WTC11 (cell line): Measurements from ENCODE around the gene METTL18. TPM values are rescaled to one million over a fixed set of nuclear protein-coding genes. Genes with fewer than 3 reads are reported as not detected.

Experiments used
- ATAC-seq: fragments of 200-7000 bp; cut with Tn5 transposase; 2 replicates; pipeline ENCODE4 v1.10.0; 2021; ENCODE audit warnings: mild to moderate bottlenecking, moderate library complexity
- CTCF ChIA-PET: fragments of 300-600 bp; sonication (Branson Sonifier 250); formaldehyde crosslinking; loops from one replicate; lab custom pipeline; 2021; ENCODE audit warnings: antibody characterized with exemption; lab: Charles Lee
- POLR2A ChIA-PET: fragments of 350-600 bp; sonication (Branson Sonifier 250); formaldehyde crosslinking; loops from one replicate; lab custom pipeline; 2021; ENCODE audit warnings: antibody characterized with exemption; lab: Charles Lee
- DNase-seq: peaks from one replicate; pipeline ENCODE4 v3.0.0; 2021; ENCODE audit warnings: low spot score
- H3K27ac Mint-ChIP-seq: 2 replicates; pipeline ENCODE4 v1.8.0; 2021; ENCODE audit warnings: mixed read lengths
- H3K27me3 Mint-ChIP-seq: 2 replicates; pipeline ENCODE4 v1.8.0; 2021; ENCODE audit warnings: low read depth, mild to moderate bottlenecking, moderate library complexity, mixed read lengths
- H3K36me3 Mint-ChIP-seq: 2 replicates; pipeline ENCODE4 v1.8.0; 2021; ENCODE audit warnings: mixed read lengths
- H3K4me1 Mint-ChIP-seq: 2 replicates; pipeline ENCODE4 v1.8.0; 2022; ENCODE audit warnings: mixed read lengths
- H3K4me3 Mint-ChIP-seq: 2 replicates; pipeline ENCODE4 v1.8.0; 2021; ENCODE audit warnings: mild to moderate bottlenecking, moderate library complexity, mixed read lengths
- H3K9me3 Mint-ChIP-seq: 2 replicates; pipeline ENCODE4 v1.8.0; 2021; ENCODE audit warnings: mixed read lengths
- ETV6 ChIP-seq: sonication (generic); formaldehyde crosslinking; IDR thresholded peaks from 2 replicates; pipeline ENCODE4 v1.8.1; 2022; ENCODE audit warnings: mild to moderate bottlenecking, missing genetic modification reagents
- FOXK1 ChIP-seq: sonication (generic); formaldehyde crosslinking; IDR thresholded peaks from 2 replicates; pipeline ENCODE4 v1.8.0; 2022; ENCODE audit warnings: mild to moderate bottlenecking, moderate library complexity, missing genetic modification reagents
- FOXP1 ChIP-seq: sonication (generic); formaldehyde crosslinking; IDR thresholded peaks from 2 replicates; pipeline ENCODE4 v1.8.0; 2022; ENCODE audit warnings: missing genetic modification reagents, mild to moderate bottlenecking, moderate library complexity, borderline replicate concordance
- KAT7 ChIP-seq: sonication (generic); formaldehyde crosslinking; IDR thresholded peaks from 2 replicates; pipeline ENCODE4 v1.8.1; 2023; ENCODE audit warnings: missing genetic modification reagents, mild to moderate bottlenecking, borderline replicate concordance
- MYBL2 ChIP-seq: sonication (generic); formaldehyde crosslinking; IDR thresholded peaks from 2 replicates; pipeline ENCODE4 v1.8.1; 2023; ENCODE audit warnings: mild to moderate bottlenecking, moderate library complexity, missing genetic modification reagents
- RELA ChIP-seq: sonication (generic); formaldehyde crosslinking; IDR thresholded peaks from 2 replicates; pipeline ENCODE4 v1.8.1; 2022; ENCODE audit warnings: missing genetic modification reagents, mild to moderate bottlenecking, borderline replicate concordance
- RORB ChIP-seq: fragments of 250-450 bp; sonication (Bioruptor Pico); IDR thresholded peaks from 2 replicates; pipeline ENCODE4 v1.9.0; 2021; ENCODE audit warnings: mild to moderate bottlenecking
- SMAD4 ChIP-seq: sonication (generic); formaldehyde crosslinking; IDR thresholded peaks from 2 replicates; pipeline ENCODE4 v1.8.0; 2022; ENCODE audit warnings: mild to moderate bottlenecking, missing genetic modification reagents
- SP1 ChIP-seq: sonication (generic); formaldehyde crosslinking; conservative IDR thresholded peaks from 2 replicates; pipeline ENCODE4 v1.8.1; 2022; ENCODE audit warnings: missing genetic modification reagents
- TEAD1 ChIP-seq: sonication (generic); formaldehyde crosslinking; IDR thresholded peaks from 2 replicates; pipeline ENCODE4 v1.8.0; 2022; ENCODE audit warnings: mild to moderate bottlenecking, missing genetic modification reagents
- ZNF219 ChIP-seq: sonication (generic); formaldehyde crosslinking; IDR thresholded peaks from 2 replicates; pipeline ENCODE4 v1.8.0; 2023; ENCODE audit warnings: missing genetic modification reagents, mild to moderate bottlenecking, borderline replicate concordance
- ZNF263 ChIP-seq: sonication (generic); formaldehyde crosslinking; IDR thresholded peaks from 2 replicates; pipeline ENCODE4 v1.8.1; 2022; ENCODE audit warnings: low read depth, mild to moderate bottlenecking, moderate library complexity, missing genetic modification reagents
- ZNF396 ChIP-seq: fragments of 250-450 bp; sonication (Bioruptor Pico); IDR thresholded peaks from 2 replicates; pipeline ENCODE4 v1.8.0; 2021; ENCODE audit warnings: mild to moderate bottlenecking, moderate library complexity, borderline replicate concordance
- total RNA-seq: library from RNA; stranded (reverse); gene quantifications from 3 replicates; pipeline ENCODE4 v1.2.3, GENCODE V29; 2021
- TF ChIP-seq, protein P1 (sequence below): fragments of 250-450 bp; sonication (Bioruptor Pico); IDR thresholded peaks from 2 replicates; pipeline ENCODE4 v1.9.0; 2021; ENCODE audit warnings: mild to moderate bottlenecking
- TF ChIP-seq, protein P2 (sequence below): sonication (generic); formaldehyde crosslinking; IDR thresholded peaks from 2 replicates; pipeline ENCODE4 v1.8.0; 2022; ENCODE audit warnings: mild to moderate bottlenecking, missing genetic modification reagents
- TF ChIP-seq, protein P3 (sequence below): sonication (generic); formaldehyde crosslinking; IDR thresholded peaks from 2 replicates; pipeline ENCODE4 v1.8.0; 2022; ENCODE audit warnings: mild to moderate bottlenecking, missing genetic modification reagents
- TF ChIP-seq, protein P4 (sequence below): sonication (generic); formaldehyde crosslinking; IDR thresholded peaks from 2 replicates; pipeline ENCODE4 v1.8.0; 2022; ENCODE audit warnings: missing genetic modification reagents
- TF ChIP-seq, protein P5 (sequence below): fragments of 250-450 bp; sonication (Bioruptor Pico); IDR thresholded peaks from 2 replicates; pipeline ENCODE4 v2.1.2; 2022; ENCODE audit warnings: mild to moderate bottlenecking, moderate library complexity
- TF ChIP-seq, protein P6 (sequence below): fragments of 250-450 bp; sonication (Bioruptor Pico); IDR thresholded peaks from 2 replicates; pipeline ENCODE4 v1.8.0; 2021; ENCODE audit warnings: mild to moderate bottlenecking

METTL18 gene
- total RNA-seq, 1 experiment from 2014 or later = 7.7 TPM

DNA sequence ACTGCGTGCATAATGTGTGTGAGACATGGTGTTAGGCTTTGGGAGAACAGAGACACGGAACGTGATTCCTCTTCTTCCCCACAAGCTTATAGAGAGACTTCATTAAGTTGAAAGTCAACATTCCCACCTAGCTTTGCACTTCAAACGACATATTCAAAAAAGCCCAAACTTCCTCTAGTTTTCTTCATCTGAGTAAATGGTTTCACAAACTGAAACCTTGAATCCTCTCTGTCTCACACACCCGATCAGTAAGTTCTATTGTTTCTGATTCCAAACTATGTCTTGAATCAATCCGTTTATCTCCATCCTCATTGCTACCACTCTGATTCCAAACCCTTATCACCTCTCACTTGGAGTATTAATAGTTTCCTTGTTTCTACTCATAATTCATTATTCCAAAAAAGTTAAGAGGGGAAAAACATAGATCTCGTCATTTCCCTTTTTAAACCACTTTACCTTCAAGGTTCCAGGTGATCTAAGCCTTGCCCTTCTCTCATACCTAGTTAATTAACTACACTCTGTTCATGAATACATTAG, 1.6 kb upstream of the METTL18 start:
- Mint-ChIP-seq H3K27me3 (no peaks in the 10 kb centered on the region), H3K4me1 (peaks cover 26% of the 10 kb centered on the region), H3K9me3 (no peaks in the 10 kb centered on the region), H3K4me3 (peak overlapping the region; percentile 97), H3K36me3 (peaks cover 11% of the 10 kb centered on the region), H3K27ac (peak overlapping the region; percentile 3; the same call in 1 of the 2 replicates)
- ChIA-PET CTCF (no interaction called here), POLR2A (no interaction called here)
- ATAC-seq = no peak
- no peak for TF ChIP-seq SMAD4 (CRISPR knock-in tag)
- TF ChIP-seq, protein P1, sequence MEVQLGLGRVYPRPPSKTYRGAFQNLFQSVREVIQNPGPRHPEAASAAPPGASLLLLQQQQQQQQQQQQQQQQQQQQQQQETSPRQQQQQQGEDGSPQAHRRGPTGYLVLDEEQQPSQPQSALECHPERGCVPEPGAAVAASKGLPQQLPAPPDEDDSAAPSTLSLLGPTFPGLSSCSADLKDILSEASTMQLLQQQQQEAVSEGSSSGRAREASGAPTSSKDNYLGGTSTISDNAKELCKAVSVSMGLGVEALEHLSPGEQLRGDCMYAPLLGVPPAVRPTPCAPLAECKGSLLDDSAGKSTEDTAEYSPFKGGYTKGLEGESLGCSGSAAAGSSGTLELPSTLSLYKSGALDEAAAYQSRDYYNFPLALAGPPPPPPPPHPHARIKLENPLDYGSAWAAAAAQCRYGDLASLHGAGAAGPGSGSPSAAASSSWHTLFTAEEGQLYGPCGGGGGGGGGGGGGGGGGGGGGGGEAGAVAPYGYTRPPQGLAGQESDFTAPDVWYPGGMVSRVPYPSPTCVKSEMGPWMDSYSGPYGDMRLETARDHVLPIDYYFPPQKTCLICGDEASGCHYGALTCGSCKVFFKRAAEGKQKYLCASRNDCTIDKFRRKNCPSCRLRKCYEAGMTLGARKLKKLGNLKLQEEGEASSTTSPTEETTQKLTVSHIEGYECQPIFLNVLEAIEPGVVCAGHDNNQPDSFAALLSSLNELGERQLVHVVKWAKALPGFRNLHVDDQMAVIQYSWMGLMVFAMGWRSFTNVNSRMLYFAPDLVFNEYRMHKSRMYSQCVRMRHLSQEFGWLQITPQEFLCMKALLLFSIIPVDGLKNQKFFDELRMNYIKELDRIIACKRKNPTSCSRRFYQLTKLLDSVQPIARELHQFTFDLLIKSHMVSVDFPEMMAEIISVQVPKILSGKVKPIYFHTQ (CRISPR knock-in tag) = no peak
- TF ChIP-seq ZNF219 = no peak
- no peak for TF ChIP-seq TEAD1
- TF ChIP-seq, protein P2, sequence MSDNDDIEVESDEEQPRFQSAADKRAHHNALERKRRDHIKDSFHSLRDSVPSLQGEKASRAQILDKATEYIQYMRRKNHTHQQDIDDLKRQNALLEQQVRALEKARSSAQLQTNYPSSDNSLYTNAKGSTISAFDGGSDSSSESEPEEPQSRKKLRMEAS (CRISPR knock-in tag) = no peak
- TF ChIP-seq, protein P3, sequence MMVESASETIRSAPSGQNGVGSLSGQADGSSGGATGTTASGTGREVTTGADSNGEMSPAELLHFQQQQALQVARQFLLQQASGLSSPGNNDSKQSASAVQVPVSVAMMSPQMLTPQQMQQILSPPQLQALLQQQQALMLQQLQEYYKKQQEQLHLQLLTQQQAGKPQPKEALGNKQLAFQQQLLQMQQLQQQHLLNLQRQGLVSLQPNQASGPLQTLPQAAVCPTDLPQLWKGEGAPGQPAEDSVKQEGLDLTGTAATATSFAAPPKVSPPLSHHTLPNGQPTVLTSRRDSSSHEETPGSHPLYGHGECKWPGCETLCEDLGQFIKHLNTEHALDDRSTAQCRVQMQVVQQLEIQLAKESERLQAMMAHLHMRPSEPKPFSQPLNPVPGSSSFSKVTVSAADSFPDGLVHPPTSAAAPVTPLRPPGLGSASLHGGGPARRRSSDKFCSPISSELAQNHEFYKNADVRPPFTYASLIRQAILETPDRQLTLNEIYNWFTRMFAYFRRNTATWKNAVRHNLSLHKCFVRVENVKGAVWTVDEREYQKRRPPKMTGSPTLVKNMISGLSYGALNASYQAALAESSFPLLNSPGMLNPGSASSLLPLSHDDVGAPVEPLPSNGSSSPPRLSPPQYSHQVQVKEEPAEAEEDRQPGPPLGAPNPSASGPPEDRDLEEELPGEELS (CRISPR knock-in tag) = no peak
- TF ChIP-seq FOXP1 = no peak
- TF ChIP-seq KAT7 (CRISPR knock-in tag) = no peak
- TF ChIP-seq SP1 (CRISPR knock-in tag) = no peak
- DNase-seq = no peak

DNA sequence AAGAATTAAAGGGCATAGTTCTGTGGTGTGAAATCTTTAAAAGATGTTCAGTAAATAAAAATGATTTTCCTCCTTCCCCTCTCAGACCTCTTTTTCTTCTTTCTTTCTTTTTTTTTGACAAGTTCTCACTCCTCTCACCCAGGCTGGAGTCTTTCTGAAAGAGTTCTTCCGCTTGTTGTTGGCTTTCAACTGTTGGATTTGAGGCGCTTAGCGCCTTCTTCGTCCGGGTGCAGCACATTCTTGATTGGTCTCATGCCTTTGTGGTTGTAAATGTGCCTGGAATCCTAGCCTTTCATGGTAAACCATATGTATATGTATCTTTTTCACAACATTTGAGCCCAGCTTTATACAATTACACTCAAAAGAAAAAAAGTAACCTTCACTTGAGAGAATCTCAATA, 980 bp upstream of the METTL18 start:
- ChIA-PET POLR2A (interaction anchor here (0.8 kb wide), 1 partner anchor 217 kb away, joined by 3 read pairs; no protein-coding TSS in a partner anchor), CTCF (interaction anchor here (1.4 to 1.5 kb wide), 2 partner anchors 15 to 83 kb away, joined by 3 to 4 read pairs; no protein-coding TSS in a partner anchor)
- Mint-ChIP-seq H3K4me3 (peak overlapping the region; percentile 97), H3K27me3 (no peaks in the 10 kb centered on the region), H3K4me1 (peaks cover 26% of the 10 kb centered on the region), H3K9me3 (peaks cover 3% of the 10 kb centered on the region), H3K27ac (peak overlapping the region; percentile 82), H3K36me3 (peaks cover 11% of the 10 kb centered on the region)
- ATAC-seq = no peak
- no peak for DNase-seq
- no peak for TF ChIP-seq ETV6 (CRISPR knock-in tag)
- TF ChIP-seq, protein P4, sequence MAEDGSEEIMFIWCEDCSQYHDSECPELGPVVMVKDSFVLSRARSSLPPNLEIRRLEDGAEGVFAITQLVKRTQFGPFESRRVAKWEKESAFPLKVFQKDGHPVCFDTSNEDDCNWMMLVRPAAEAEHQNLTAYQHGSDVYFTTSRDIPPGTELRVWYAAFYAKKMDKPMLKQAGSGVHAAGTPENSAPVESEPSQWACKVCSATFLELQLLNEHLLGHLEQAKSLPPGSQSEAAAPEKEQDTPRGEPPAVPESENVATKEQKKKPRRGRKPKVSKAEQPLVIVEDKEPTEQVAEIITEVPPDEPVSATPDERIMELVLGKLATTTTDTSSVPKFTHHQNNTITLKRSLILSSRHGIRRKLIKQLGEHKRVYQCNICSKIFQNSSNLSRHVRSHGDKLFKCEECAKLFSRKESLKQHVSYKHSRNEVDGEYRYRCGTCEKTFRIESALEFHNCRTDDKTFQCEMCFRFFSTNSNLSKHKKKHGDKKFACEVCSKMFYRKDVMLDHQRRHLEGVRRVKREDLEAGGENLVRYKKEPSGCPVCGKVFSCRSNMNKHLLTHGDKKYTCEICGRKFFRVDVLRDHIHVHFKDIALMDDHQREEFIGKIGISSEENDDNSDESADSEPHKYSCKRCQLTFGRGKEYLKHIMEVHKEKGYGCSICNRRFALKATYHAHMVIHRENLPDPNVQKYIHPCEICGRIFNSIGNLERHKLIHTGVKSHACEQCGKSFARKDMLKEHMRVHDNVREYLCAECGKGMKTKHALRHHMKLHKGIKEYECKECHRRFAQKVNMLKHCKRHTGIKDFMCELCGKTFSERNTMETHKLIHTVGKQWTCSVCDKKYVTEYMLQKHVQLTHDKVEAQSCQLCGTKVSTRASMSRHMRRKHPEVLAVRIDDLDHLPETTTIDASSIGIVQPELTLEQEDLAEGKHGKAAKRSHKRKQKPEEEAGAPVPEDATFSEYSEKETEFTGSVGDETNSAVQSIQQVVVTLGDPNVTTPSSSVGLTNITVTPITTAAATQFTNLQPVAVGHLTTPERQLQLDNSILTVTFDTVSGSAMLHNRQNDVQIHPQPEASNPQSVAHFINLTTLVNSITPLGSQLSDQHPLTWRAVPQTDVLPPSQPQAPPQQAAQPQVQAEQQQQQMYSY (CRISPR knock-in tag) = no peak
- TF ChIP-seq ZNF396 (CRISPR knock-in tag) = no peak
- TF ChIP-seq, protein P5, sequence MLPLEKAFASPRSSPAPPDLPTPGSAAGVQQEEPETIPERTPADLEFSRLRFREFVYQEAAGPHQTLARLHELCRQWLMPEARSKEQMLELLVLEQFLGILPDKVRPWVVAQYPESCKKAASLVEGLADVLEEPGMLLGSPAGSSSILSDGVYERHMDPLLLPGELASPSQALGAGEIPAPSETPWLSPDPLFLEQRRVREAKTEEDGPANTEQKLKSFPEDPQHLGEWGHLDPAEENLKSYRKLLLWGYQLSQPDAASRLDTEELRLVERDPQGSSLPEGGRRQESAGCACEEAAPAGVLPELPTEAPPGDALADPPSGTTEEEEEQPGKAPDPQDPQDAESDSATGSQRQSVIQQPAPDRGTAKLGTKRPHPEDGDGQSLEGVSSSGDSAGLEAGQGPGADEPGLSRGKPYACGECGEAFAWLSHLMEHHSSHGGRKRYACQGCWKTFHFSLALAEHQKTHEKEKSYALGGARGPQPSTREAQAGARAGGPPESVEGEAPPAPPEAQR (CRISPR knock-in tag) = no peak
- TF ChIP-seq RORB (CRISPR knock-in tag) = no peak
- no peak for TF ChIP-seq MYBL2
- no peak for TF ChIP-seq ZNF263 (CRISPR knock-in tag)
- TF ChIP-seq, protein P6, sequence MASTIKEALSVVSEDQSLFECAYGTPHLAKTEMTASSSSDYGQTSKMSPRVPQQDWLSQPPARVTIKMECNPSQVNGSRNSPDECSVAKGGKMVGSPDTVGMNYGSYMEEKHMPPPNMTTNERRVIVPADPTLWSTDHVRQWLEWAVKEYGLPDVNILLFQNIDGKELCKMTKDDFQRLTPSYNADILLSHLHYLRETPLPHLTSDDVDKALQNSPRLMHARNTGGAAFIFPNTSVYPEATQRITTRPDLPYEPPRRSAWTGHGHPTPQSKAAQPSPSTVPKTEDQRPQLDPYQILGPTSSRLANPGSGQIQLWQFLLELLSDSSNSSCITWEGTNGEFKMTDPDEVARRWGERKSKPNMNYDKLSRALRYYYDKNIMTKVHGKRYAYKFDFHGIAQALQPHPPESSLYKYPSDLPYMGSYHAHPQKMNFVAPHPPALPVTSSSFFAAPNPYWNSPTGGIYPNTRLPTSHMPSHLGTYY (CRISPR knock-in tag) = no peak
- TF ChIP-seq, protein P2 (CRISPR knock-in tag) = no peak
- no peak for TF ChIP-seq ZNF219
- TF ChIP-seq FOXK1 (CRISPR knock-in tag) = no peak
- TF ChIP-seq RELA (CRISPR knock-in tag) = no peak
